Endothelial cell of umbilical vein (primary cell): Measurements from ENCODE around the gene VASH2.

Source experiments
- POLR2AphosphoS5 ChIP-seq: IDR thresholded peaks from 2 replicates; pipeline ENCODE4 v1.6.1; 2012; ENCODE audit warnings: low read depth, mild to moderate bottlenecking, control low read depth, low read length, moderate library complexity; ENCODE audit not compliant: insufficient read depth
- TF ChIP-seq, protein P1 (sequence below), 2 donors: IDR thresholded peaks; 1 replicate in 1 of 2; 2 replicates in 1 of 2; pipeline ENCODE4 v1.5.1; 2011; ENCODE audit warnings: low read length in 2 of 2, mild to moderate bottlenecking in 2 of 2, moderate library complexity in 2 of 2, control low read depth in 1 of 2, inconsistent platforms in 1 of 2, low read depth in 1 of 2; ENCODE audit not compliant: insufficient read depth in 1 of 2; ENCODE audit errors: extremely low read depth in 1 of 2
- TF ChIP-seq, protein P2 (sequence below): IDR thresholded peaks from 2 replicates; pipeline ENCODE4 v1.6.1; 2011; ENCODE audit not compliant: insufficient read depth, insufficient read length

DNA sequence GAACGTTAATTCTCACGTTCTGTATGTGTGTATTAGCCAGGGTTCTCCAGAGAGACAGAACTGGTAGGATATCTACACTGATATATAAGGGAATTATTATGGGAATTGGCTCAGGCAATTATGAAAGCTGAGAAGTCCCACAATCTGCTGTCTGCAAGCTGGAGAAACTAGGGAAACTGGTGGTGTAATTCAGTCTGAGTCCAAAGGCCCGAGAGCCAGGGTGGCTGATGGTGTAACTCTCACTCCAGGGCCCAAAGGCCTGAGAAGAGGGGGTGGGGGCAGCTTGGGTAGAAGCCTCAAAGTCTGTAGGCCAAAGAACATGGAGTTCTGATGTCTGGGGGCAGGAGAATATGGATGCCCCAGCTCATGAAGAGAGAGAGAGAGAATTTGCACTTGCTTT is 13.3 kb upstream of the VASH2 start:
- TF ChIP-seq, protein P1, sequence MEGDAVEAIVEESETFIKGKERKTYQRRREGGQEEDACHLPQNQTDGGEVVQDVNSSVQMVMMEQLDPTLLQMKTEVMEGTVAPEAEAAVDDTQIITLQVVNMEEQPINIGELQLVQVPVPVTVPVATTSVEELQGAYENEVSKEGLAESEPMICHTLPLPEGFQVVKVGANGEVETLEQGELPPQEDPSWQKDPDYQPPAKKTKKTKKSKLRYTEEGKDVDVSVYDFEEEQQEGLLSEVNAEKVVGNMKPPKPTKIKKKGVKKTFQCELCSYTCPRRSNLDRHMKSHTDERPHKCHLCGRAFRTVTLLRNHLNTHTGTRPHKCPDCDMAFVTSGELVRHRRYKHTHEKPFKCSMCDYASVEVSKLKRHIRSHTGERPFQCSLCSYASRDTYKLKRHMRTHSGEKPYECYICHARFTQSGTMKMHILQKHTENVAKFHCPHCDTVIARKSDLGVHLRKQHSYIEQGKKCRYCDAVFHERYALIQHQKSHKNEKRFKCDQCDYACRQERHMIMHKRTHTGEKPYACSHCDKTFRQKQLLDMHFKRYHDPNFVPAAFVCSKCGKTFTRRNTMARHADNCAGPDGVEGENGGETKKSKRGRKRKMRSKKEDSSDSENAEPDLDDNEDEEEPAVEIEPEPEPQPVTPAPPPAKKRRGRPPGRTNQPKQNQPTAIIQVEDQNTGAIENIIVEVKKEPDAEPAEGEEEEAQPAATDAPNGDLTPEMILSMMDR (IDR thresholded peaks at IDR 0.05; ENCODE audit: extremely low read depth in 1 of 2, insufficient read depth in 1 of 2, low read depth in 1 of 2, low read length in 2 of 2): no peak
- no peak for TF ChIP-seq POLR2AphosphoS5
- TF ChIP-seq, protein P2, sequence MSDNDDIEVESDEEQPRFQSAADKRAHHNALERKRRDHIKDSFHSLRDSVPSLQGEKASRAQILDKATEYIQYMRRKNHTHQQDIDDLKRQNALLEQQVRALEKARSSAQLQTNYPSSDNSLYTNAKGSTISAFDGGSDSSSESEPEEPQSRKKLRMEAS: no peak
